Calu3 (cell line): ENCODE results near the gene LSAMP. TPM values are rescaled to one million over a fixed set of nuclear protein-coding genes. Genes with fewer than 3 reads are reported as not detected.

Source experiments
- BruUV-seq: library from RNA; stranded (reverse); fragments of 400-500 nt; replicated peaks from 2 replicates; lab custom pipeline; 2021; lab: Mats Ljungman, UMichigan
- CTCF ChIA-PET: fragments of 300-600 bp; sonication (Branson Sonifier 250); formaldehyde crosslinking; loops from one replicate; lab custom pipeline; 2022; ENCODE audit warnings: antibody characterized with exemption; lab: Charles Lee
- DNase-seq: peaks from one replicate; pipeline ENCODE4 v3.0.0; 2022
- H3K27ac Mint-ChIP-seq: one replicate; pipeline ENCODE4 v1.8.0; 2022; ENCODE audit warnings: mixed read lengths; ENCODE audit not compliant: unreplicated experiment
- H3K27me3 Mint-ChIP-seq: one replicate; pipeline ENCODE4 v1.8.0; 2022; ENCODE audit warnings: mixed read lengths; ENCODE audit not compliant: unreplicated experiment
- H3K36me3 Mint-ChIP-seq: one replicate; pipeline ENCODE4 v1.8.0; 2022; ENCODE audit warnings: mild to moderate bottlenecking, moderate library complexity, mixed read lengths; ENCODE audit not compliant: insufficient read depth, unreplicated experiment
- H3K4me1 Mint-ChIP-seq: one replicate; pipeline ENCODE4 v1.8.0; 2022; ENCODE audit warnings: mild to moderate bottlenecking, low read depth, mixed read lengths; ENCODE audit not compliant: unreplicated experiment
- H3K4me3 Mint-ChIP-seq: one replicate; pipeline ENCODE4 v1.8.0; 2022; ENCODE audit warnings: mild to moderate bottlenecking, low read depth, moderate library complexity, mixed read lengths; ENCODE audit not compliant: unreplicated experiment
- H3K9me3 Mint-ChIP-seq: one replicate; pipeline ENCODE4 v1.8.0; 2022; ENCODE audit warnings: low read depth, mixed read lengths; ENCODE audit not compliant: unreplicated experiment
- intact Hi-C: fragments of 100-400 bp; cut with micrococcal nuclease; formaldehyde crosslinking; loops from one replicate; pipeline ENCODE4 v1.10.0; 2022; ENCODE audit not compliant: unreplicated experiment
- total RNA-seq: library from RNA; stranded (reverse); gene quantifications from 2 replicates; pipeline ENCODE4 v1.2.3, GENCODE V29; 2022
- TF ChIP-seq, protein P1 (sequence below): fragments of 200-600 bp; IDR thresholded peaks from one replicate; pipeline ENCODE4 v1.8.0; 2022; ENCODE audit warnings: antibody characterized with exemption; ENCODE audit not compliant: unreplicated experiment

Gene LSAMP
- total RNA-seq, 1 experiment from 2014 or later, result 0.90 TPM

DNA sequence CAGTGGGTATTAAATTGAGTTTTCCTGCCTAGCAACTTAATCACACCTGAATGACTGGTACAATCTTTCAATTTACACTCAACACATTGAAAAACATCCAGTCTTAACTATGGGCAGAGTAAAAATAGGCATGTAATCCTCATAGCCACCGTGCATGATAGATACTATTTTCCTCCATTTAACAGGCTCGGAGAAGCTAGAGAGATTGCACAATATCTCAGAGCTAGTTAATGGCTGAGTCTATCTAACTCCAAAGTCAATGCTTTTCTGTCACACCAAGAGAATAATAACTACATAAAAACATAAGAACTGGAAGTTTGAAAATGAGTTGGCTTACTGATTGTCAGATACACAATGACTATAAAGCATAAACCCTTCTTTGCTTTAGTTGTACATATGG lies 36.8 kb downstream of the LSAMP start:
- CTCF ChIA-PET, result no interaction called here
- BruUV-seq, result no TSS peak
- H3K36me3 Mint-ChIP-seq, result no peaks in the 10 kb centered on the region
- H3K4me1 Mint-ChIP-seq, result no peaks in the 10 kb centered on the region
- intact Hi-C loops, result no loop called here
- no peak overlapping the region for H3K27ac Mint-ChIP-seq
- no peak for DNase-seq
- H3K4me3 Mint-ChIP-seq, result no peak overlapping the region
- no peaks in the 10 kb centered on the region for H3K9me3 Mint-ChIP-seq
- H3K27me3 Mint-ChIP-seq, result no peaks in the 10 kb centered on the region
- TF ChIP-seq, protein P1, sequence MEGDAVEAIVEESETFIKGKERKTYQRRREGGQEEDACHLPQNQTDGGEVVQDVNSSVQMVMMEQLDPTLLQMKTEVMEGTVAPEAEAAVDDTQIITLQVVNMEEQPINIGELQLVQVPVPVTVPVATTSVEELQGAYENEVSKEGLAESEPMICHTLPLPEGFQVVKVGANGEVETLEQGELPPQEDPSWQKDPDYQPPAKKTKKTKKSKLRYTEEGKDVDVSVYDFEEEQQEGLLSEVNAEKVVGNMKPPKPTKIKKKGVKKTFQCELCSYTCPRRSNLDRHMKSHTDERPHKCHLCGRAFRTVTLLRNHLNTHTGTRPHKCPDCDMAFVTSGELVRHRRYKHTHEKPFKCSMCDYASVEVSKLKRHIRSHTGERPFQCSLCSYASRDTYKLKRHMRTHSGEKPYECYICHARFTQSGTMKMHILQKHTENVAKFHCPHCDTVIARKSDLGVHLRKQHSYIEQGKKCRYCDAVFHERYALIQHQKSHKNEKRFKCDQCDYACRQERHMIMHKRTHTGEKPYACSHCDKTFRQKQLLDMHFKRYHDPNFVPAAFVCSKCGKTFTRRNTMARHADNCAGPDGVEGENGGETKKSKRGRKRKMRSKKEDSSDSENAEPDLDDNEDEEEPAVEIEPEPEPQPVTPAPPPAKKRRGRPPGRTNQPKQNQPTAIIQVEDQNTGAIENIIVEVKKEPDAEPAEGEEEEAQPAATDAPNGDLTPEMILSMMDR, result no peak

DNA sequence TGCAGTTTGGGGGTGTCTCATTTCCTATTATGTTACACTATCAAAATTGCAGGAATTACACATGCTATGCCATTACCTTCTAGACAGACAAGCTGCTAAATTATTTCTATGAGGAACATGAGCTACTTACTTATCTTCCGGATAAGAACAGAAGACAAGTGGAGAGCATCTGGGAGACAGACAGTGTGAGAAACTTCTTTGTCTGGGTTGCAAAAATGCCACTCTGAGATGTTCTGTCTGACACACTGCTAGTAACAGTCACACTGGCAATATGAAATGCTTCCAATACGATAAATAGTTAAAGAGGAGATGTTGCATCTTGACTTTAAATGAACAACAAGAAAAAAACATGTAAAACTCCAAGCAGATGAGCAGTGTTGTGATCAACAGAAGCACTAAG lies 40.1 kb downstream of the LSAMP start:
- Mint-ChIP-seq H3K9me3 (no peaks in the 10 kb centered on the region), H3K4me1 (no peaks in the 10 kb centered on the region), H3K36me3 (no peaks in the 10 kb centered on the region), H3K27me3 (no peaks in the 10 kb centered on the region), H3K4me3 (no peak overlapping the region), H3K27ac (no peak overlapping the region)
- CTCF ChIA-PET, result no interaction called here
- no TSS peak for BruUV-seq
- TF ChIP-seq, protein P1, result no peak
- intact Hi-C loops, result no loop called here
- DNase-seq, result no peak

DNA sequence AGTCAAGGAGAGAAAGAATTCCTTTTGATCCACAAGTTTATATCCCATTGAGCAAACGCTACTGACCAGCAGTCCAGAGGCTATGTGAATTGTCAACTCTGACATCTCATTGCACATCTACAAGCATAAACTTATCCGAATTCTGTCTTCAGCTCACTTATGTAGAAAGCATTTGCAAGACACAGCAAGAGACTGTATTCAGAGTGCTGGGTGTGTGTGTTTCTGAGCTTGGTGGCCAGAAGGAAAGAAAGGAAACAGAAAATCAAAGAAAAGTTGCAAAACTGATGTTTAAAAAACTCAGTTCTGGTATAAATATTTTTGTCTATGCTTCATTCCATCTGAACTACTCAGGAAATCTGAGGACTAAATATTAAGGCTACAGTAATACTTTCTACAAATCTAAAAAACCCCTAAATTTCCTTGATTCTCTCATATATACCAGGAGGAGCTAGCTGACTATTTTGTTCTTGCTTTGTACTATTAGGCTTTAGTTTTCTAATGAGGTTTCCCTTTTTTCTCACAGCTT lies 45.5 kb downstream of the LSAMP start:
- no TSS peak for BruUV-seq
- H3K4me1 Mint-ChIP-seq, result peaks cover under 1% of the 10 kb centered on the region
- H3K27me3 Mint-ChIP-seq, result no peaks in the 10 kb centered on the region
- no peak overlapping the region for H3K4me3 Mint-ChIP-seq
- TF ChIP-seq, protein P1, result no peak
- CTCF ChIA-PET, result no interaction called here
- DNase-seq, result no peak
- intact Hi-C loops, result no loop called here
- no peak overlapping the region for H3K27ac Mint-ChIP-seq
- no peaks in the 10 kb centered on the region for H3K9me3 Mint-ChIP-seq
- H3K36me3 Mint-ChIP-seq, result no peaks in the 10 kb centered on the region

DNA sequence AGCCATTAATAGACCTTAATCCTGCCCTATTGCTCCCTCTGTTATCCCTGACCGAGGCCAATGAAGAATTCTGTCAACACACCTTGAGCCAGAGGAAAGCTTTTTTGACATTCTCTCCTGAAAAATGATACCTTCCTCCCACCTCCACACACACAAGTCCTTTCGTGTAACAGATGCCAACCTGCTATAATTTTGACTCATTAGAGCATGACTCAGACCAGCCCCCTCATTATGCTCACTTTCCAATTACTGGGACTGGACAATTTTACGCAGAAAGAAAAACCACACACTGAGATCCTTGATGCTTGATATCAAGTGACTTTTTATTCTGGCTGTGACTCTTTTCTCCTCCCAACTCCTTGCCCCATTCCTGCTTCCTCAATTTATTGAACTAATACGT lies 50.9 kb downstream of the LSAMP start:
- H3K4me3 Mint-ChIP-seq, result no peak overlapping the region
- H3K36me3 Mint-ChIP-seq, result no peaks in the 10 kb centered on the region
- H3K9me3 Mint-ChIP-seq, result no peaks in the 10 kb centered on the region
- H3K27ac Mint-ChIP-seq, result no peak overlapping the region
- no TSS peak for BruUV-seq
- peaks cover 8% of the 10 kb centered on the region for H3K4me1 Mint-ChIP-seq
- DNase-seq, result no peak
- H3K27me3 Mint-ChIP-seq, result no peaks in the 10 kb centered on the region
- TF ChIP-seq, protein P1, result no peak
- intact Hi-C loops, result no loop called here
- CTCF ChIA-PET, result no interaction called here
